Transverse colon (tissue), 4 donors: ENCODE data around the gene AOAH.

Experiments used
- CTCF ChIP-seq, 5 experiments: fragments of 200-600 bp in 3 of 5; fragments of 450-650 bp in 2 of 5; sonication (generic) in 3 of 5; IDR thresholded peaks; 1 replicate in 2 of 5; 2 replicates in 3 of 5; pipeline ENCODE4 v1.5.1; 2016 to 2017; ENCODE audit warnings: antibody characterized with exemption in 5 of 5, inconsistent platforms in 3 of 5, mild to moderate bottlenecking in 2 of 5, moderate library complexity in 1 of 5
- EP300 ChIP-seq: sonication (generic); formaldehyde crosslinking; IDR thresholded peaks from one replicate; pipeline ENCODE4 v1.6.1; 2017; ENCODE audit warnings: antibody characterized with exemption, low read depth
- POLR2AphosphoS5 ChIP-seq, 3 donors: sonication (generic); formaldehyde crosslinking; IDR thresholded peaks; one replicate each; pipeline ENCODE4 v1.6.1; 2016; ENCODE audit warnings: antibody characterized with exemption in 3 of 3

GRCh38 chr7:36563706-36564327, 160.5 kb downstream of the AOAH start:
- TF ChIP-seq EP300 (no peak), CTCF (IDR thresholded peaks at IDR 0.05) (no peak), POLR2AphosphoS5 (IDR thresholded peaks at IDR 0.05) (no peak)
